Activated gamma-delta T cell treated with Interleukin-2 at 50 U/mL for 16 hours (primary cell): ENCODE measurements around the gene GPX4.
"Not testable (repeated sequence)": the region's sequence is repeated elsewhere in the genome, so short reads cannot be mapped to it uniquely, and the experiment has no call there.

Experiments
- DNase-seq: peaks from one replicate; pipeline ENCODE4 v3.0.0-alpha.2; 2020

The GPX4 gene

GRCh38 chr19:1115646-1116420 lies 12.0 kb downstream of the GPX4 start:
- DNase-seq: no peak

DNA sequence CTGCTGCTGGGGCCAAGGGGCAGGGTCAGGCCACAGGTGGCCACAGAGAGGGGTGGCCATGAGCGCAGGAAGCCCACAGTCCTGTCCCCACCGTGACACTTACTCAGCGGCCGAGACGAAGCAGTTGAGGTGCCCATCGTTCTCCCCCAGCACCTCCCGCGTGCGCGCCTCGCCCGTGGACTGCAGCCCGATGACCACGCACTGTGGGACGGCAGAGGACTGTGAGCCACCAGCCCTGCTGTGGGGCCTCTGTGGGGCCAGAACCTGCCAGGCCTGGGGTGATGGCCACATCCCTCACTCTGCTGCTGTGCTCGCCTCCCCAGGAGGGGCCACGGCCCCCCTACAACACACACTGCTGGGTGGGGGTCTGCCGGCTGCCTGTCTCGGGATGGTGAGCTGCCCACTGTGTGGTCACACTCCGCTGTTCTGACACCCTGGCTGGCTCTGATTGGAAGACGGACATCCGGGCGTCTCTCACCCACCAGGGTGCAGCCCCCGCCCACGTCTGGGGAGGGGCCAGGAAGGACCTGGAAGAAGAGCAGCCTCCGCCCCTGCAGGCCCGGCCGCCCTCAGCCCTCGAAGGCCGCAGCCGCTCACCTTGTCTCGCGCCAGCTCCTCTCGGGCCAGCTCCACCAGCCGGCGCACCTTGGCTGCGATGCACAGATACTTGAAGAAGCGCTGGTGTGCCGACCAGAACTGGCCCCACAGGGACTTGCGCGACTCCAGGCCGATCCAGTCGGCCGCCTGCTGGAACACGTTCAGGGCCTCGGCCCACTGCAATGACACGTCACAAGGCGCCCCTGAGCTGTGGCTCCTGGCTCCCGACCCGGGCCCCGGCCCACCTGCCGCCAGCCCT lies 13.2 kb downstream of the GPX4 start:
- no peak for DNase-seq

DNA sequence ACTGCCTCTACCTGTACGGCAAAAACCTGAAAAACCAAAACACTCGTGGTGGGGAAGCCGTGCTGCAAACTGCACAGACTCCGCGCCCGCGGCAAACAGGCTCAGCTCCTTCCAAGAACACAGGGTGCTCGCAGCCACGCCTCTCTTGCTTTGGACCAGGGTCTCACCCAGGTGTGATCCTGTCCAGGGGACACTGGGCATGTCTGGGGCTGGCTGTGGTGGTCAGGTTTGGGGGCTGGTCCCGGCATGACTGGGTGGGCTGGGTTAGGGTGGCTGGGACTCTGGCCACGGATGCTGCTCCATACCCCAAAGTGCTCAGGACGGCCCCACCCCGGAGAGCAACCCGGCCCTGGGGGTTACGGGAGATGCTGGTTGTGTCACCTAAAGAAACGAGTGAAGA lies 13.9 kb downstream of the GPX4 start:
- no peak for DNase-seq

DNA sequence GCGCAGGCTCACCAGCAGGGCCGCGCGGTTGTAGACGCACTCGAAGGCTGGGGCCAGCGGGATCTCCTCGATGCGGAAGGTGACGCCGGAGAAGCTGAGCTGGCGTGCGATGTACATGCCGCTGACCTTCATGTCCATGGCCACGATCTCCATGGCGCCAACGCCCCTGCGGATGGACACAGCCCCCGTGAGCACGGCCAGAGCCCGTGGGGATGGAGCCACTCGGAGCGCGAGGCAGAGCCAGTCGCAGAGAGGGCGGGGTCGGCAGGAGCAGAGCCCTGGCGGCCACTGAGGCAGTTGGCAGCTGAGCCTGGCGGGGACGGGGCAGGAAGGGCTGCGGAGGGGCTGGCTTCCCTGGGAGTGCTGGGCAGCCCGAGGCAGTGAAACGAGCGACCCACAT lies 15.2 kb downstream of the GPX4 start:
- DNase-seq: no peak

GRCh38 chr19:1119475-1120217 lies 15.9 kb downstream of the GPX4 start:
- no peak for DNase-seq

DNA sequence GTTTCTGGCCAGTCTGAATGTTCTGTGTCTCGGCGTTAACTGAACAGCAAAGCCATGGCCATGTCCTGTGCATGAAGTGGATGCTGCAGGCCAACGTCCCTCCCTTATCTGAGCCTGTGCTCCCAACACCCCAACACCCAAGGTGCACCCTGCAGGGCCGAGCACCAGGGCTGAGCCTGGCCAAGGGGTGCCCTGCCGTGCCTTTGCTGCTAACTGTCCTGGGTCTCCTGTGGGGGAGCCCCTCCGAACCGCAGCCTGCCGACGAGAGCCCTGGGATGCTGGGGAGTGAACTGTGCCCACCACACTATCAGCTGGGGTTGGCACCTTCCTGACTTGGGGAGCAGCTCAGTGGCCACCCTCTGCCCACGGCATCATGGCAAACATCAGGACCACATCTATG lies 17.6 kb downstream of the GPX4 start:
- no peak for DNase-seq

GRCh38 chr19:1122021-1122971 lies 18.5 kb downstream of the GPX4 start:
- DNase-seq: no peak

DNA sequence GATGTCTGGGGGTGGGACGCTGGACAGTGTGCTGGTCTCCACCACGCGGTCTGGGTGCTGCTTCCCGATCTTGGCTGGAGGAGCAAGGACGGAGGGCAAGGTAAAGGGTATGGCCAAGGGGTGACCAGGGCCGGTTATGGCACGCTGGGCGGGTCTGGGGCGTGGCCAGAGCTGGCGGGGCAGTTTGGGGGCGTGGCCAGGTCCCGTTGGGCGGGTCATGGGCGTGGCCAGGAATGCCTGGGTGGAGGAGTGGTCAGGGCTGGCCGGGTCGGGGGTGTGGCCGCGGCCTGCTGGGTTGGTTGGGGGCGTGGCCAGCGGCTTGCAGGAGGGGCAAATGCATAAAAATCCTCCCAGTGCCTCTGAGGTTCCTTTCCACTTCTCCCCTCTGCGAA lies 19.2 kb downstream of the GPX4 start:
- DNase-seq: no peak

DNA sequence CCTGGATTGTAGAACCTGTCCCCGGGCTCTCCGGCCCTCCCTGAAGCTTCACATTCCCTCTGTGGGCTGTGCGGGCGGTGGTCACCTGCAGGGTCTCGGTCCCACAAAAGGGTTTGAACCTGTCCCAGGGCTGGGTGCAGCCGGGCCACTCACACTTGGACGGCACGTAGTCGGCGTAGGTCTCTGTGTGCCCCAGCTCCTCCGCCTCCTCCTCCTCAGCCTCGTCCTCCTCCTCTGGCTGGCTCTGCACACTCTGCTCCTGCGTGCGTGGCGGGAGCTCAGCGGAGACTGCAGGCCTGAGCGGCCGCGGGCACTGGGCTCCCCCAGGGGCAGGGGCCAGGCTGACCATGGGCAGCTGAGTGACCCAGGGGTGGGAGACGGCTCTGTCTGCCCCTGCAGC lies 19.6 kb downstream of the GPX4 start:
- no peak for DNase-seq

DNA sequence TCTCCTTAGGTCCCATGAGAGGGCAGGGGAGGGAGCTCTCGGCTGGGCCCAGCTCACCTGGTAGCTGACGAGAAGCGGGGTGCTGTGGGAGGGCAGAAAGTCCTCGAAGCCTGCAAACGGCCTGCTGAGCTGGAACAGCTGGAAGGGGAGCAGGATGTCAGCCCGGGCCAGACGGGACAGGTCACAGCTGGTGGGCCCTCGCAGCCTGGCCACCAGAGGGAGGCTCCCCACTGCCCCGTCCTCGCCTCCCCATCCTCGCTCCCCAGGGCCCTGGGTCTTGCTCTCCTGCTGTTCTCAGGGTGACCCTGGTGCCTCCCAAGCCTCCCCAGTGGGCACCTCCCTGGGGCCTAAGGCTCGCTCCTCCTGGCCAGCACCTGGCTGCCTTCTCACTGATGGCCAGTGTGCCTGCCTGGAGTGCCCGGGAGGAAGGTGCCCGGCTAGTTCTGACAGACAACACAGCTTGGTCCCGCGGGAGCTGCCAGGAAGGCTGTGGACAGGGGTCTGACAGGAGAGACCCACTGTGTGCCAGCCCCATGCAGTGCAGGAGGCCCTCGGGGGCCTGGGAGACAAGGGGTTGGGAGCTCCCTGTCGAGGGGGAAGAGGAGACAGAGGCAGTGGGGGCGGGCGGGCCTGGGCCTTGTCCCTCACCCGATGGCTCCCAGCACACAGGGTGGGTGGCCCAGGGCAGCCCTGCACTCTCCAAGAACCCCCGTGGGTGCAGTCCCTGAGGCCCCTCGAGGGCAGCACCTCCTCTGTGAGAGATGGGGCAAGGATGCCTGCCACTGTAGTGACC lies 20.3 kb downstream of the GPX4 start:
- DNase-seq: no peak

- DNase-seq: no peak
These were observed 22.0 kb downstream of the GPX4 start for GRCh38 chr19:1125601-1126467.

DNA sequence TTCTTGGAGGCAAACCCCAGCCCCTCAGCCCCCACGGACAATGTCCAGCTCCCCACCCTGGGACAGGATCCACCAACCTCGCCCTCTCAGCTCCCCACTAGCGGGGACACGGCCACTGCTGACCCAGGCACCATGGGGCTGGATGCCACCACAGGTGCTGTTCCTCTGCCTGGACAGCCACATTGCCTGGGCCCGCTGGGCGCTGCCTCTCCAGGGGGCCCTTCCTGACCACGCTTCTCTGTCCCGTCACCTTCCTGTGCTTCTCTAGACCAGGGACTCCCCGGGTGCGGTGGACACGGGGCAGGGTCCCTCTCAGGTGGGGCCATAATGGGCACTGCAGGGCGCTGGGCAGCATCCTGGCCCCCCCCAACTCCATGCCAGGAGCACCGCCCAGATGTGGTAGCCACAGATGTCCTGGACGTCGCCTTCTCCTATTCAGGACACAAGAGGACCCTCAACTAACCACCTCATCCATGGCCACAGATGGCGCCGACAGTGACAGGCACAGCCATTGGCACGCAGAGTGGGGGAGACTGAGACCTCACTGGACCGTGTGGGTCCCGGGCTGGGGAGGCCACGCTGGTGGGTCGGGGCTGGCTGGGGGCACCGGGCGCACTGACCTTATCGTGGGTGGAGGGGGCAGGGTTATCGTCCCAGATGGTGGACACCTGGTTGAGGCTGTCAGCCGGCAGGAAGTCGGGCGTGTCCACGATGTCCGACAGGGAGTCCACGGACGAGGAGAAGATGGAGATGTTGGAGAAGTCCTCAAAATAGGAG lies 23.4 kb downstream of the GPX4 start:
- DNase-seq: no peak

DNA sequence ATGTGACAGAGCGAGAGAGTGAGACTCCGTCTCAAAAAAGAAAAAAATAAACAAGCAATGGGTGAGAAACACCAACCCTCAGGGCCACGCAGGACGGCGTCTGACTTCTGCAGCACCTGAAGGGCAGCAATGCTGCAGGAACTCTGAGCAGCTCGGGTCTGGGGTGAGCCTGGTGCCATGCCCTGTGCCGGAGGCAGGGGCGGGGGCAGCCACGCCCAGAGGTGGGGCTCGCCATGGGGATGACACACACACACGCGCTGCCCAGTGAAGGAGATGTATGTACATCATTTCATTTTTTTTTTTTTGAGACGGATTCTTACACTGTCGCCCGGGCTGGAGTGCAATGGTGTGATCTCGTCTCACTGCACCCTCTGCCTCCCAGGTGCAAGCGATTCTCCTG lies 24.3 kb downstream of the GPX4 start:
- no peak for DNase-seq

DNA sequence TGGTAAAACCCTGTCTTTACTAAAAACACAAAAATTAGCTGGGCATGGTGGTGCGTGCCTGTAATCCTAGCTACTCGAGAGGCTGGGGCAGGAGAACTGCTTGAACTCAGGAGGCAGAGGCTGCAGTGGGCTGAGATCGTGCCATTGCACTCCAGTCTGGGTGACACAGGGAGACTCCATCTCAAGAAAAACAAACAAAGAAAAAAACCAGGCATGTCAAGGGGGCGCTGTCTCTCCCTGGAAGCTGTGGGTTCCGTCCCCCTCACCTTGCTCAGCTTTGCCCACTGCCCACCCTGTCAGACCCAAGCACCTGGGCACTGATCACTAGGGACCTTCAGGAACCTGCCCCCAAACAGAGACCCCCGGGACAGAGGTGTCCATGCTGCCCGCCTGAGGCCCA lies 25.3 kb downstream of the GPX4 start:
- not testable (repeated sequence) for DNase-seq

- DNase-seq: no peak
These were observed 25.7 kb downstream of the GPX4 start for GRCh38 chr19:1129535-1129934.

- no peak for DNase-seq
These were observed 27.2 kb downstream of the GPX4 start for GRCh38 chr19:1130771-1131717.

GRCh38 chr19:1131718-1132551 lies 28.1 kb downstream of the GPX4 start:
- DNase-seq: peak; percentile 82
